ENCODE measurements around the gene CRTAP. TPM values are rescaled to one million over a fixed set of nuclear protein-coding genes. Genes with fewer than 3 reads are reported as not detected.
"Not testable (repeated sequence)": the region's sequence is repeated elsewhere in the genome, so short reads cannot be mapped to it uniquely, and the experiment has no call there.

CRTAP gene
- total and polyA plus RNA-seq, 2 experiments from 2014 or later = 189 to 261 TPM

GRCh38 chr3:33174711-33175414 is 61.0 kb downstream of the CRTAP start:
- no peak for DNase-seq
- H3K27ac ChIP-seq = no peak overlapping the region
- in situ Hi-C loops (cut with MboI) = no loop called here
- no peaks in the 10 kb centered on the region for H3K79me2 ChIP-seq (ENCODE audit: insufficient read depth)
- no peaks in the 10 kb centered on the region for H3F3A ChIP-seq (ENCODE audit: insufficient read depth)
- H3K9ac ChIP-seq = no peak overlapping the region
- no peak for TF ChIP-seq EZH2phosphoT487 (IDR thresholded peaks at IDR 0.05; ENCODE audit: insufficient read depth, low read depth)
- TF ChIP-seq EZH2 (IDR thresholded peaks at IDR 0.05; ENCODE audit: insufficient read depth, poor library complexity, severe bottlenecking) = no peak
- H3K4me3 ChIP-seq = no peak overlapping the region
- no peaks in the 10 kb centered on the region for H3K9me2 ChIP-seq (ENCODE audit: insufficient read depth)
- H4K20me1 ChIP-seq (ENCODE audit: insufficient read depth) = no peaks in the 10 kb centered on the region
- no peaks in the 10 kb centered on the region for H3K36me3 ChIP-seq (ENCODE audit: low read depth)
- no peaks in the 10 kb centered on the region for H3K4me1 ChIP-seq (ENCODE audit: insufficient read depth)
- 76 to 81% methylated on average over 19 of the region's 19 CpGs for WGBS, 2 experiments (ENCODE audit: low coverage in 1 of 2, low lambda C conversion rate in 2 of 2, missing lambda C conversion rate in 2 of 2)
- H3K9me3 ChIP-seq (ENCODE audit: low read depth) = no peaks in the 10 kb centered on the region
- no peaks in the 10 kb centered on the region; the same call in 1 of the 2 replicates for H3K27me3 ChIP-seq (replicated peaks; ENCODE audit: insufficient read depth)
- no peak overlapping the region for H3K4me2 ChIP-seq (ENCODE audit: unreplicated experiment)
- no peak overlapping the region for H2AFZ ChIP-seq

- Histone ChIP-seq H3K9me3 (ENCODE audit: low read depth) (no peaks in the 10 kb centered on the region), H3K9me2 (ENCODE audit: insufficient read depth) (no peaks in the 10 kb centered on the region), H3K36me3 (ENCODE audit: low read depth) (no peaks in the 10 kb centered on the region), H3K27me3 (replicated peaks; ENCODE audit: insufficient read depth) (no peaks in the 10 kb centered on the region), H3K9ac (no peak overlapping the region), H3F3A (ENCODE audit: insufficient read depth) (no peaks in the 10 kb centered on the region), H3K4me2 (ENCODE audit: unreplicated experiment) (no peak overlapping the region), H3K79me2 (ENCODE audit: insufficient read depth) (no peaks in the 10 kb centered on the region), H4K20me1 (ENCODE audit: insufficient read depth) (no peaks in the 10 kb centered on the region), H3K4me1 (ENCODE audit: insufficient read depth) (no peaks in the 10 kb centered on the region), H2AFZ (no peak overlapping the region), H3K4me3 (no peak overlapping the region), H3K27ac (no peak overlapping the region)
- DNase-seq = no peak
- 20 to 26% methylated on average over 1 of the region's 1 CpG for WGBS, 2 experiments (ENCODE audit: low coverage in 1 of 2, low lambda C conversion rate in 2 of 2, missing lambda C conversion rate in 2 of 2)
- TF ChIP-seq EZH2phosphoT487 (IDR thresholded peaks at IDR 0.05; ENCODE audit: insufficient read depth, low read depth) = no peak
- no peak for TF ChIP-seq EZH2 (IDR thresholded peaks at IDR 0.05; ENCODE audit: insufficient read depth, poor library complexity, severe bottlenecking)
- in situ Hi-C loops (cut with MboI) = no loop called here
These were observed 65.3 kb downstream of the CRTAP start for GRCh38 chr3:33179132-33179531.

DNA sequence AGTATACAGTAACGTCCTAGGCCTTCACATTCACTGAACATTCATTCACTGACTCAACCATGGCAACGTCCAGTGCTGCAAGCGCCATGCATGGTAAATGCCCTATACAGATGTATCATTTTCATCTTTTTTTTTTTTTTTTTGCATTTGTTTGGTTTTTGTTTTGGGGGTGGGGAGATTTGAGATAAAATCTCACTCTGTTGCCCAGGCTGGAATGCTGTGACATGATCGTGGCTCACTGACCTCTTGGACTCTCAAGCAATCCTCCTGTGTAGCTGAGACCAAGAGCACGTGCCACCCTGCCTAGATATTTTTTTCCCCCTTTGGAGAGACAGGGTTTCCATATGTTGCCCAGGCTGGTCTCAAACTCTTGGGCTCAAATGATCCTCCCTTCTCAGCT is 67.4 kb downstream of the CRTAP start:
- WGBS, 2 experiments (ENCODE audit: low coverage in 1 of 2, low lambda C conversion rate in 2 of 2, missing lambda C conversion rate in 2 of 2) = 59 to 68% methylated on average over 5 of the region's 5 CpGs
- no peaks in the 10 kb centered on the region for H3K9me3 ChIP-seq (ENCODE audit: low read depth)

GRCh38 chr3:33181641-33182040 is 67.8 kb downstream of the CRTAP start:
- in situ Hi-C loops (cut with MboI); H3K27me3 ChIP-seq (replicated peaks; ENCODE audit: insufficient read depth); H4K20me1 ChIP-seq (ENCODE audit: insufficient read depth); H2AFZ ChIP-seq; H3F3A ChIP-seq (ENCODE audit: insufficient read depth); H3K36me3 ChIP-seq (ENCODE audit: low read depth); H3K9ac ChIP-seq; H3K27ac ChIP-seq; H3K4me1 ChIP-seq (ENCODE audit: insufficient read depth); DNase-seq; H3K9me2 ChIP-seq (ENCODE audit: insufficient read depth); H3K4me3 ChIP-seq; H3K79me2 ChIP-seq (ENCODE audit: insufficient read depth); H3K9me3 ChIP-seq (ENCODE audit: low read depth); H3K4me2 ChIP-seq (ENCODE audit: unreplicated experiment): not testable (repeated sequence)
- 79 to 90% methylated on average over 1 of the region's 1 CpG for WGBS, 2 experiments (ENCODE audit: low coverage in 1 of 2, low lambda C conversion rate in 2 of 2, missing lambda C conversion rate in 2 of 2)

More for the DNA sequence above, 67.4 kb downstream of the CRTAP start:
- no peak for DNase-seq
- H3K9ac ChIP-seq = no peak overlapping the region
- H4K20me1 ChIP-seq (ENCODE audit: insufficient read depth) = no peaks in the 10 kb centered on the region
- H3K4me2 ChIP-seq (ENCODE audit: unreplicated experiment) = no peak overlapping the region
- in situ Hi-C loops (cut with MboI) = no loop called here
- H3K79me2 ChIP-seq (ENCODE audit: insufficient read depth) = no peaks in the 10 kb centered on the region
- no peak overlapping the region for H2AFZ ChIP-seq
- H3F3A ChIP-seq (ENCODE audit: insufficient read depth) = no peaks in the 10 kb centered on the region
- H3K36me3 ChIP-seq (ENCODE audit: low read depth) = no peaks in the 10 kb centered on the region
- H3K4me1 ChIP-seq (ENCODE audit: insufficient read depth) = no peaks in the 10 kb centered on the region
- no peaks in the 10 kb centered on the region for H3K9me2 ChIP-seq (ENCODE audit: insufficient read depth)
- H3K4me3 ChIP-seq = no peak overlapping the region
- H3K27ac ChIP-seq = no peak overlapping the region
- TF ChIP-seq EZH2phosphoT487 (IDR thresholded peaks at IDR 0.05; ENCODE audit: insufficient read depth, low read depth) = no peak
- TF ChIP-seq EZH2 (IDR thresholded peaks at IDR 0.05; ENCODE audit: insufficient read depth, poor library complexity, severe bottlenecking) = no peak
- no peaks in the 10 kb centered on the region; the same call in 1 of the 2 replicates for H3K27me3 ChIP-seq (replicated peaks; ENCODE audit: insufficient read depth)

DNA sequence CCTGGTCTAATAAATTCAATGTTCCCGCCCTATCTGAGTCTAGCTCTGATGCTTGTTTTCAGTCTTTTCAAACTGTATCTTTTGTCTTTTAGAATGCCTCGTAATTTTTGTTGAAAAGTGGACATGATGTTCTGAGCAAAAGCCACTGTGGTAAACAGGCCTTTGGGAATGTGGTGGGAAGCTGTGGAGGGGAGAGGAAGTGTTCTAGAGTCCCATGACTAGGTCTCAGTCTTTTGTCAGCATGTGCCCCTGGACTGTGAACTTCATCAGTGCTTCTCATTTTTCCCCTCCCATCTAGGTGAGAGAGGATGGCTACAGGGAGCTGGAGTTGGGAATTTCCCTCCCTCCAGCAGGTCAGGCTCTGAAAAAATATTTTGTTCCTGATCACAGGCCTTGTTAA is 71.0 kb downstream of the CRTAP start:
- in situ Hi-C loops (cut with MboI) = no loop called here

More for the DNA sequence above, 71.0 kb downstream of the CRTAP start:
- no peak overlapping the region for H3K4me2 ChIP-seq (ENCODE audit: unreplicated experiment)
- H3K9ac ChIP-seq = no peak overlapping the region
- H2AFZ ChIP-seq = no peak overlapping the region
- no peaks in the 10 kb centered on the region for H3K36me3 ChIP-seq (ENCODE audit: low read depth)
- 60 to 61% methylated on average over 2 of the region's 2 CpGs for WGBS, 2 experiments (ENCODE audit: low coverage in 1 of 2, low lambda C conversion rate in 2 of 2, missing lambda C conversion rate in 2 of 2)
- H3F3A ChIP-seq (ENCODE audit: insufficient read depth) = no peaks in the 10 kb centered on the region
- no peaks in the 10 kb centered on the region for H3K4me1 ChIP-seq (ENCODE audit: insufficient read depth)
- H3K27me3 ChIP-seq (replicated peaks; ENCODE audit: insufficient read depth) = no peaks in the 10 kb centered on the region; the same call in 1 of the 2 replicates
- H3K79me2 ChIP-seq (ENCODE audit: insufficient read depth) = no peaks in the 10 kb centered on the region
- H3K27ac ChIP-seq = no peak overlapping the region
- no peaks in the 10 kb centered on the region for H3K9me3 ChIP-seq (ENCODE audit: low read depth)
- DNase-seq = no peak
- TF ChIP-seq EZH2 (IDR thresholded peaks at IDR 0.05; ENCODE audit: insufficient read depth, poor library complexity, severe bottlenecking) (no peak), EZH2phosphoT487 (IDR thresholded peaks at IDR 0.05; ENCODE audit: insufficient read depth, low read depth) (no peak)
- H3K4me3 ChIP-seq = no peak overlapping the region
- H4K20me1 ChIP-seq (ENCODE audit: insufficient read depth) = no peaks in the 10 kb centered on the region
- H3K9me2 ChIP-seq (ENCODE audit: insufficient read depth) = no peaks in the 10 kb centered on the region
